ENCODE data around the gene STX8.
"Not testable (repeated sequence)": the region's sequence is repeated elsewhere in the genome, so short reads cannot be mapped to it uniquely, and the experiment has no call there.

STX8 gene

GRCh38 chr17:9380361-9380760 is 195.3 kb downstream of the STX8 start:
- Mint-ChIP-seq H3K9me3 (peaks cover 8% of the 10 kb centered on the region), H3K27ac (no peak overlapping the region), H3K27me3 (ENCODE audit: low read depth, poor library complexity) (no peaks in the 10 kb centered on the region), H3K4me3 (no peak overlapping the region), H3K36me3 (ENCODE audit: low read depth) (peaks cover 25% of the 10 kb centered on the region), H3K4me1 (peaks cover 13% of the 10 kb centered on the region)
- DNase-seq, result no peak
- no peak for TF ChIP-seq CTCF (IDR thresholded peaks at IDR 0.05)

GRCh38 chr17:9376177-9376576 is 199.4 kb downstream of the STX8 start:
- not testable (repeated sequence) for H3K27me3 Mint-ChIP-seq (ENCODE audit: low read depth, poor library complexity); H3K9me3 Mint-ChIP-seq; H3K4me3 Mint-ChIP-seq; DNase-seq; H3K27ac Mint-ChIP-seq
- Mint-ChIP-seq H3K36me3 (ENCODE audit: low read depth) (peaks cover 25% of the 10 kb centered on the region), H3K4me1 (peaks cover 14% of the 10 kb centered on the region)

- H3K36me3 Mint-ChIP-seq (ENCODE audit: low read depth), result peaks cover 4% of the 10 kb centered on the region
- H3K27ac Mint-ChIP-seq, result no peak overlapping the region
- no peak overlapping the region for H3K4me3 Mint-ChIP-seq
- peaks cover 3% of the 10 kb centered on the region for H3K9me3 Mint-ChIP-seq
- DNase-seq, result no peak
- TF ChIP-seq CTCF (IDR thresholded peaks at IDR 0.05), result no peak
- peaks cover 4% of the 10 kb centered on the region for H3K27me3 Mint-ChIP-seq (ENCODE audit: low read depth, poor library complexity)
- H3K4me1 Mint-ChIP-seq, result peaks cover 41% of the 10 kb centered on the region
Measured at GRCh38 chr17:9371019-9371418, 204.6 kb downstream of the STX8 start.

GRCh38 chr17:9370467-9370866 is 205.2 kb downstream of the STX8 start:
- no peak for TF ChIP-seq CTCF (IDR thresholded peaks at IDR 0.05)
- Mint-ChIP-seq H3K4me3 (no peak overlapping the region), H3K4me1 (peaks cover 44% of the 10 kb centered on the region), H3K9me3 (no peaks in the 10 kb centered on the region), H3K27ac (no peak overlapping the region), H3K27me3 (ENCODE audit: low read depth, poor library complexity) (peaks cover 4% of the 10 kb centered on the region), H3K36me3 (ENCODE audit: low read depth) (no peaks in the 10 kb centered on the region)
- DNase-seq, result no peak

GRCh38 chr17:9368631-9369030 is 207.0 kb downstream of the STX8 start:
- Mint-ChIP-seq H3K36me3 (ENCODE audit: low read depth) (no peaks in the 10 kb centered on the region), H3K9me3 (no peaks in the 10 kb centered on the region), H3K4me1 (peaks cover 53% of the 10 kb centered on the region), H3K27ac (no peak overlapping the region), H3K4me3 (no peak overlapping the region), H3K27me3 (ENCODE audit: low read depth, poor library complexity) (peaks cover 4% of the 10 kb centered on the region)
- DNase-seq, result no peak
- TF ChIP-seq CTCF (IDR thresholded peaks at IDR 0.05), result no peak

GRCh38 chr17:9367156-9367555 is 208.5 kb downstream of the STX8 start:
- no peak for DNase-seq
- no peaks in the 10 kb centered on the region for H3K36me3 Mint-ChIP-seq (ENCODE audit: low read depth)
- no peaks in the 10 kb centered on the region for H3K9me3 Mint-ChIP-seq
- H3K27ac Mint-ChIP-seq, result peak overlapping the region; percentile 43
- no peak overlapping the region for H3K4me3 Mint-ChIP-seq
- TF ChIP-seq CTCF (IDR thresholded peaks at IDR 0.05), result no peak
- peaks cover 57% of the 10 kb centered on the region for H3K4me1 Mint-ChIP-seq
- no peaks in the 10 kb centered on the region for H3K27me3 Mint-ChIP-seq (ENCODE audit: low read depth, poor library complexity)

Measured in nephron progenitor cell (in vitro differentiated cells).